ENCODE measurements around the gene NRAS.

- TF ChIP-seq CTCF (IDR thresholded peaks at IDR 0.05; ENCODE audit: insufficient read depth, low read length, poor library complexity, severe bottlenecking) (no peak), EZH2phosphoT487 (conservative IDR thresholded peaks at IDR 0.05; ENCODE audit: low read length) (no peak)
These were observed 40.5 kb downstream of the NRAS start for GRCh38 chr1:114676115-114676514.

Measured in SU-DHL-6 (cell line).